Panc1 (cell line): ENCODE results near the gene SRGAP3. TPM values are rescaled to one million over a fixed set of nuclear protein-coding genes. Genes with fewer than 3 reads are reported as not detected.

Experiments
- ATAC-seq: fragments of 200-7000 bp; cut with Tn5 transposase; 2 replicates; pipeline ENCODE4 v1.9.1; 2020; ENCODE audit warnings: mild to moderate bottlenecking, moderate library complexity
- BruUV-seq: library from RNA; stranded (reverse); fragments of 400-500 nt; replicated peaks from 2 replicates; lab custom pipeline; 2021; lab: Mats Ljungman, UMichigan
- CTCF ChIA-PET: fragments of 300-600 bp; sonication (Branson Sonifier 250); formaldehyde crosslinking; loops from one replicate; lab custom pipeline; 2022; ENCODE audit warnings: antibody characterized with exemption; lab: Charles Lee
- POLR2A ChIA-PET: fragments of 300-600 bp; sonication (Branson Sonifier 250); formaldehyde crosslinking; loops from one replicate; lab custom pipeline; 2022; ENCODE audit warnings: antibody characterized with exemption; lab: Charles Lee
- DNase-seq: peaks from one replicate; pipeline ENCODE4 v3.0.0-alpha.2; 2010; ENCODE audit warnings: low read depth, low spot score
- H3K27ac ChIP-seq: 2 replicates; pipeline ENCODE4 v1.5.1; 2011; ENCODE audit warnings: mild to moderate bottlenecking, low read length, inconsistent platforms
- H3K27me3 ChIP-seq: fragments of 200-500 bp; sonication (Bioruptor generic); 2 replicates; pipeline ENCODE4 v1.6.0; 2014; ENCODE audit warnings: low read length, inconsistent platforms; ENCODE audit not compliant: control insufficient read depth, insufficient read depth
- H3K36me3 ChIP-seq: fragments of 200-500 bp; sonication (Bioruptor generic); 2 replicates; pipeline ENCODE4 v1.5.1; 2014; ENCODE audit warnings: inconsistent platforms, mild to moderate bottlenecking, low read length, moderate library complexity; ENCODE audit not compliant: control insufficient read depth, insufficient read depth
- H3K4me1 ChIP-seq: 2 replicates; pipeline ENCODE4 v1.5.1; 2011; ENCODE audit warnings: inconsistent platforms, mild to moderate bottlenecking, low read length, moderate library complexity; ENCODE audit not compliant: control insufficient read depth, insufficient read depth
- H3K4me3 ChIP-seq, 2 experiments: 2 replicates each; pipeline ENCODE4 v1.5.1; 2011 to 2012; ENCODE audit warnings: low read depth in 2 of 2, low read length in 2 of 2, mild to moderate bottlenecking in 2 of 2, inconsistent platforms in 1 of 2, moderate library complexity in 1 of 2
- H3K9me3 ChIP-seq: fragments of 200-500 bp; sonication (Bioruptor generic); 2 replicates; pipeline ENCODE4 v1.5.1; 2014; ENCODE audit warnings: low read depth, mild to moderate bottlenecking, inconsistent platforms, low read length, moderate library complexity; ENCODE audit not compliant: control insufficient read depth, insufficient read depth
- CTCF ChIP-seq: fragments of 450-650 bp; IDR thresholded peaks from 2 replicates; pipeline ENCODE4 v1.5.1; 2017; ENCODE audit warnings: mild to moderate bottlenecking
- POLR2AphosphoS5 ChIP-seq: IDR thresholded peaks from 2 replicates; pipeline ENCODE4 v1.6.1; 2012; ENCODE audit warnings: mild to moderate bottlenecking, low read depth, low read length, moderate library complexity
- REST ChIP-seq, 2 experiments: IDR thresholded peaks; 2 replicates each; pipeline ENCODE4 v1.6.1; 2011 to 2012; ENCODE audit warnings: low read depth in 2 of 2, control low read depth in 1 of 2, low read length in 1 of 2, mild to moderate bottlenecking in 1 of 2, moderate library complexity in 1 of 2; ENCODE audit not compliant: insufficient read depth in 1 of 2
- SIN3A ChIP-seq: IDR thresholded peaks from 2 replicates; pipeline ENCODE4 v1.6.1; 2012; ENCODE audit warnings: low read depth, mild to moderate bottlenecking, low read length, moderate library complexity, borderline replicate concordance; ENCODE audit not compliant: insufficient read depth
- TCF7L2 ChIP-seq: IDR thresholded peaks from 2 replicates; pipeline ENCODE4 v1.6.1; 2011; ENCODE audit warnings: mild to moderate bottlenecking, low read depth, low read length, inconsistent platforms
- in situ Hi-C: cut with HindIII; loops from 2 replicates; pipeline ENCODE4 v1.10.0; 2016; ENCODE audit warnings: low sequenced_read_pairs, low pct_unique_long_range_greater_than_20kb
- intact Hi-C: fragments of 100-400 bp; cut with micrococcal nuclease; formaldehyde crosslinking; loops from one replicate; pipeline ENCODE4 v1.10.0; 2022; ENCODE audit not compliant: unreplicated experiment
- total RNA-seq: library from RNA; stranded (reverse); gene quantifications from one replicate; pipeline ENCODE4 v1.2.1, GENCODE V29; 2021; ENCODE audit not compliant: unreplicated experiment

The SRGAP3 gene
- total RNA-seq, 1 experiment from 2014 or later = 0.82 TPM

GRCh38 chr3:9074079-9074478 is 175.4 kb downstream of the SRGAP3 start:
- H3K36me3 ChIP-seq = no peaks in the 10 kb centered on the region
- CTCF ChIA-PET = no interaction called here
- H3K27ac ChIP-seq = no peak overlapping the region
- POLR2A ChIA-PET = no interaction called here
- H3K9me3 ChIP-seq = no peaks in the 10 kb centered on the region
- BruUV-seq = no TSS peak
- in situ Hi-C loops (no loop called here), intact Hi-C loops (no loop called here)
- no peak for ATAC-seq
- H3K4me1 ChIP-seq = no peaks in the 10 kb centered on the region
- TF ChIP-seq SIN3A (no peak), TCF7L2 (no peak), POLR2AphosphoS5 (no peak), REST (IDR thresholded peaks at IDR 0.05; ENCODE audit: insufficient read depth in 1 of 2, low read depth in 2 of 2, low read length in 1 of 2) (no peak), CTCF (no peak)
- H3K27me3 ChIP-seq = no peaks in the 10 kb centered on the region; the same call in 1 of the 2 replicates
- H3K4me3 ChIP-seq = no peak overlapping the region
- no peak for DNase-seq

GRCh38 chr3:9072667-9073009 is 176.8 kb downstream of the SRGAP3 start:
- H3K9me3 ChIP-seq = no peaks in the 10 kb centered on the region
- H3K4me3 ChIP-seq = no peak overlapping the region
- ChIA-PET CTCF (no interaction called here), POLR2A (no interaction called here)
- no peak for TF ChIP-seq CTCF
- no peak for TF ChIP-seq SIN3A
- no peak for TF ChIP-seq TCF7L2
- TF ChIP-seq REST (IDR thresholded peaks at IDR 0.05; ENCODE audit: insufficient read depth in 1 of 2, low read depth in 2 of 2, low read length in 1 of 2) = no peak
- no peak for TF ChIP-seq POLR2AphosphoS5
- intact Hi-C loops = no loop called here
- H3K36me3 ChIP-seq = no peaks in the 10 kb centered on the region
- no peak for DNase-seq
- in situ Hi-C loops = no loop called here
- H3K27ac ChIP-seq = no peak overlapping the region
- ATAC-seq = no peak
- no peaks in the 10 kb centered on the region for H3K4me1 ChIP-seq
- no peaks in the 10 kb centered on the region; the same call in 1 of the 2 replicates for H3K27me3 ChIP-seq
- no TSS peak for BruUV-seq
